HG03575 (cell line): ENCODE measurements around the gene PAFAH2.
"Not testable (repeated sequence)": the region's sequence is repeated elsewhere in the genome, so short reads cannot be mapped to it uniquely, and the experiment has no call there.

Source experiments
- ATAC-seq: cut with Tn5 transposase; IDR thresholded peaks from one replicate; pipeline ENCODE4 v1.9.1; 2021; ENCODE audit not compliant: unreplicated experiment, insufficient number of reproducible peaks, low FRiP score; ENCODE audit errors: extremely low read depth

PAFAH2 gene

GRCh38 chr1:25954282-25954938 lies 43.5 kb downstream of the PAFAH2 start:
- no peak for ATAC-seq

- ATAC-seq: no peak
Observed at GRCh38 chr1:25952841-25953401, 44.9 kb downstream of the PAFAH2 start.

- ATAC-seq: no peak
Observed at GRCh38 chr1:25948641-25949040, 49.2 kb downstream of the PAFAH2 start.

- ATAC-seq: no peak
Observed at GRCh38 chr1:25947027-25947426, 50.8 kb downstream of the PAFAH2 start.

- ATAC-seq: no peak
Observed at GRCh38 chr1:25945761-25946160, 52.1 kb downstream of the PAFAH2 start.

- no peak for ATAC-seq
Observed at GRCh38 chr1:25944986-25945385, 52.9 kb downstream of the PAFAH2 start.

- ATAC-seq: not testable (repeated sequence)
Observed at GRCh38 chr1:25943511-25943910, 54.4 kb downstream of the PAFAH2 start.

- no peak for ATAC-seq
Observed at GRCh38 chr1:25936947-25937346, 60.9 kb downstream of the PAFAH2 start.

GRCh38 chr1:25933479-25934365 lies 64.1 kb downstream of the PAFAH2 start:
- no peak for ATAC-seq

GRCh38 chr1:25932811-25933400 lies 65.0 kb downstream of the PAFAH2 start:
- ATAC-seq: not testable (repeated sequence)

- ATAC-seq: no peak
Observed at GRCh38 chr1:25932321-25932720, 65.5 kb downstream of the PAFAH2 start.

- no peak for ATAC-seq
Observed at GRCh38 chr1:25929016-25929415, 68.8 kb downstream of the PAFAH2 start.

- no peak for ATAC-seq
Observed at GRCh38 chr1:25927521-25928265, 70.2 kb downstream of the PAFAH2 start.

GRCh38 chr1:25926731-25927496 lies 70.9 kb downstream of the PAFAH2 start:
- ATAC-seq: no peak

GRCh38 chr1:25924454-25924853 lies 73.4 kb downstream of the PAFAH2 start:
- no peak for ATAC-seq

GRCh38 chr1:25922971-25923552 lies 74.8 kb downstream of the PAFAH2 start:
- ATAC-seq: no peak

GRCh38 chr1:25922056-25922970 lies 75.5 kb downstream of the PAFAH2 start:
- ATAC-seq: no peak
